ENCODE results near the gene KIAA1671. TPM values are rescaled to one million over a fixed set of nuclear protein-coding genes. Genes with fewer than 3 reads are reported as not detected.

KIAA1671 gene
- total and polyA plus RNA-seq, 2 of the 13 experiments (the other 11 are each of a cell fraction or from before 2014, with no cell fraction given): 13.5 to 13.6 TPM

DNA sequence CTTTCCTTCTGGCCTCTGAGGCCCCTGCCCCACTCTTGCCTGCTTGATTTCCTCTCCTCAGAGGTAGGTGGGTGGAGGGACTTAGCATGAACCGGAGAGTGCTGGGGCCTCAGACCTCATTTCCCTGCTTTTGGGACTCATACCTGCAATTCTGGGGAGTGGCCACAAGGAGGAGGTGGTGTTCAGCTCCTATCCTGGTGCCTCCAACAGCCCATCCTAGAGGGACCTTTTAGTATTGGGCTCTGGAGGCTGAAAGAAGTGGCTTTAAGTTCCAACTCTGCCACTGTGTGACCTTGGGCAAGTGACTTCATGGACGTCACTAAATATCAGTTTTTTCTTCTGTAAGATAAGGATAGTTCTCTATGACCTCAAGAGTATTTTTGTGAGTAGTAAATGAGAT is 98.6 kb downstream of the KIAA1671 start:
- no peaks in the 10 kb centered on the region for H3K27me3 ChIP-seq (ENCODE audit: control insufficient read depth in 1 of 2, insufficient read depth in 2 of 2, low read length in 2 of 2)
- peaks cover 31% of the 10 kb centered on the region for H3K4me1 ChIP-seq (ENCODE audit: insufficient read depth, low read length)
- 94% methylated on average over 2 of the region's 2 CpGs for WGBS (ENCODE audit: low lambda C conversion rate)
- DNase-seq (ENCODE audit: low spot score) (no peak), ATAC-seq (no peak), FAIRE-seq (no peak)
- H3K9ac ChIP-seq (ENCODE audit: insufficient read depth, low read depth, low read length): no peak overlapping the region
- no peak overlapping the region for H3K4me3 ChIP-seq (replicated peaks in 1 of 3; ENCODE audit: insufficient read depth in 1 of 3, low read depth in 2 of 3, low read length in 3 of 3)
- no peaks in the 10 kb centered on the region for H3K79me2 ChIP-seq (ENCODE audit: insufficient read depth, low read length)
- TF ChIP-seq NAIF1 (CRISPR knock-in tag; IDR thresholded peaks at IDR 0.05; ENCODE audit: borderline replicate concordance) (no peak), CTCF (CRISPR knock-in tag; IDR thresholded peaks at IDR 0.05) (peak; percentile 52), CHD4 (IDR thresholded peaks at IDR 0.05; ENCODE audit: borderline replicate concordance, low read length) (0 out of 2 replicates have a peak, but pooled peaks have one; percentile 54), ZBTB8A (CRISPR knock-in tag; IDR thresholded peaks at IDR 0.05; ENCODE audit: borderline replicate concordance, low read depth) (no peak), ZFP1 (CRISPR knock-in tag; IDR thresholded peaks at IDR 0.05) (no peak)
- H3K4me2 ChIP-seq (ENCODE audit: low read depth, low read length): no peak overlapping the region
- H2AFZ ChIP-seq (ENCODE audit: low read length): no peak overlapping the region
- ChIA-PET CTCF (ENCODE audit: low intra/inter-chr PET ratio, low total read pairs) (interaction anchor here (4.5 kb wide), 1 partner anchor 112 kb away, joined by 23 read pairs; no protein-coding TSS in a partner anchor), POLR2A (no interaction called here)
- H3K27ac ChIP-seq (ENCODE audit: extremely low read length, insufficient read depth, low read length): no peak overlapping the region
- peaks cover 12 to 23% of the 10 kb centered on the region in 2 experiments for H3K36me3 ChIP-seq (replicated peaks in 1 of 2; ENCODE audit: control insufficient read depth in 1 of 2, insufficient read depth in 2 of 2, low read length in 2 of 2)
- intact Hi-C loops (cut with micrococcal nuclease; ENCODE audit: unreplicated experiment) (no loop called here), in situ Hi-C loops (cut with HindIII; ENCODE audit: extremely low pct_ligation_motif_present, low pct_unique_long_range_greater_than_20kb) (loop anchor here (10.0 kb wide), 1 partner anchor 106 kb away; the partner anchor contains the start of gene LHFPL7)
- H4K20me1 ChIP-seq (ENCODE audit: insufficient read depth, low read length): no peaks in the 10 kb centered on the region
- BruUV-seq (replicated peaks): no TSS peak
- peaks cover 6% of the 10 kb centered on the region; the same call in 1 of the 2 replicates for H3K9me3 ChIP-seq (ENCODE audit: low read length)
